GM18870 (cell line): ENCODE results near the gene NAPG.
A peak's percentile ranks its signal among the peaks of the same experiment; 100 is the strongest.
"Not testable (repeated sequence)": the region's sequence is repeated elsewhere in the genome, so short reads cannot be mapped to it uniquely, and the experiment has no call there.

Source experiments
- ATAC-seq: cut with Tn5 transposase; IDR thresholded peaks from one replicate; pipeline ENCODE4 v1.9.1; 2021; ENCODE audit warnings: moderate library complexity; ENCODE audit not compliant: unreplicated experiment

Gene NAPG

DNA sequence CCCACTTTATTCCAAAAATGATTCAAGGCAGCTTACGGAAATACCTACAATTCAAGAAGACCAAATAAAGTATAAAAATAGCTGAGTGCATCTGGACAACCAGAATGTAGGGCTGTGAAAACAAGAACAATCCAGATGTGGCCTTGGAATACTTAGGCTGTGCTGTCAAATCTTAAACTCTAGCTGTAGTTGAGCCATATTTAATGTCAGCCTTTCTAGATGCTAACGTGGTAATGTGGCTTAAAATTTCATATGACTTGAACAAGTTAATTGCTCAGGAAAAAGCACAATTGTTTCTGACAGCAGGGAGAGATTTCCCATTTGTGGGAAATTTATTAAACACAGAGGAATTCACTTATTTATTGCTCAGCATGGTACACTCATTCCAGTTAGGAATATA is 14.6 kb upstream of the NAPG start:
- no peak for ATAC-seq

DNA sequence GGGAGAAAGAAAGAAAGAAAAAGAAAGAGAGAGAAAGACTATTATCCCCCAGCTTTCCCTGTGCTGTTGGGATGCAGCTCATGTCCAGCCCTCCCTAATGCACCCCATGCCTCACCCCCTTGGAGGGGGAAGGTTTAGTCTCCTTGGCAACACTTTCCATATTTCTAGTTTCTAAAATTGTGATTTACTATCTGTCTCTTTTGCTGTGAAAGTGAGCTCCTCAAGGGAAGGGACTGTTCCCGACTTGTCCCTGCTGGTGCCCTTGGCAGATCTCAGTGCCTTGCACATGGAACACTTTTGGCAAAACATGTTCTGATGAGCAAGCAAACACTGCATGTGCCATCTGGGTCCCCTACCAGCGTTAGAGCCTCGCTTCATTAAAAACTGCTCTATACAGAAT is 11.7 kb upstream of the NAPG start:
- no peak for ATAC-seq

DNA sequence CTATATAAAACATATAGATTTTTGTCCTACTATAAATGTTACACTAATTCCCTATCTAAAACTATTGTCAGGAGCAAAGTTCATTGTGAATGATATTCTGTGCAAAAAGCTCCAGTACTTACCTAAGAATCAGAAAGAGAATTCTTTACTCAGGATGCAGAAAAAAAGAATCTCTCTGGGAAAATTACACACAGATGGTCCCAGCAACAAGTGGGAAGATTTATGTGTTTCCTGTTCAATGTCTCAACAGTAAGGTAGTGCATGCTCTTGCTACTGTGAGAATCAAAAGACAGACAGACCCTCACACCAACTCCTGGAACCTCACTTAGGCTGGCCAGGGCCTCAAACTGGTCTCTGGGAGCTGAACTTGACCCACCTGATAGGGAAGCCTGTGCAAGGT is 11.2 kb upstream of the NAPG start:
- no peak for ATAC-seq

- no peak for ATAC-seq
These were observed 10.4 kb upstream of the NAPG start for GRCh38 chr18:10515456-10515855.

- no peak for ATAC-seq
These were observed 9.7 kb upstream of the NAPG start for GRCh38 chr18:10516078-10516477.

DNA sequence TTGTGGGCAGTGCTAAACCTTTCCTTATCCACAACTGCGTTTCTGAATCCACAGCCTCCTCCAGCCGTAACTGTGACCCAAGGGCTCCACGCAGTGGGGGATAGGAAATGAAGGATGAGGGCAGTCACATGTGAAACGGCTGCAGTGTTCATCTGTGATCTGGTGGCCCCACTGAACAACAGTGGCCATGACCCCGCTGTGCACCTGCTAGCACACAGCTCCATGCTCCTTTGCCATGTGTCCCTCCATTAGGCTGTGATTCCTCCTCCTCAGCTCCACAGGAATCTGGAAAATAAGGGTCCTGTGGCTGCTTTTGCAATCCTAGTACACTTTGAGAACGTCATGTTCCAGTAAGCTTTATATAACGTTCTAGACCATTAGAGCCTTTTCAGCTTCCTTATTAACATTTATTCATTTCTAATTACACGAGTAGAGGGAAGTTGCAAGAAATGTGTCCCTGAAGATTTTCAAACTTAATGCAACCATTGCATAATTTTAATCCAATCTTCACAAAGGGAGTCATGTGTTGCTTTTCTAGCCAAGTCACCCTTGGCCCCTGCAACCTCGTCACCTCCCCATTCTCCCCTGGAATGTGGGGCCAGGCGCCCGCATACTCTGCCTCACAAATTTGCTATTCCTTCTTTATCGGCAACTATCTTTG is 7.1 kb upstream of the NAPG start:
- no peak for ATAC-seq

DNA sequence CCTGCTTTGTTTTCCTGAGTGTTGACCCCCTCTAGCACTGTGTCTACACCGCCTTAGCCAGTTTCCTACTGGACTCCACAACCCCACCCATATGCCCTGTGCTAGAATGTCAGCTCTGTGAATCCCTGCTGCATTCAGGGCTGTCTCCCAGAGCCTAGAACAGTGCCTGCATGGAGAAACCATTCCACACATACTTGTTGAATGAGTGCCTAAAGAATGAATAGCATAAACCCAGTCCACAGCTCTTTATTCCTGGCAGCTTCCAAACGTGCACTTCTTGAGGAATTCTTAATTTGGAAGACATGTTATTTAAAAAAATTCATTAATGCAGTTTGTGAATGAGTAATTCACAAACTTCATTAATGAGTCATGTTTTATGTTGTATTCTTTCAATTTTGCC is 6.5 kb upstream of the NAPG start:
- no peak for ATAC-seq

DNA sequence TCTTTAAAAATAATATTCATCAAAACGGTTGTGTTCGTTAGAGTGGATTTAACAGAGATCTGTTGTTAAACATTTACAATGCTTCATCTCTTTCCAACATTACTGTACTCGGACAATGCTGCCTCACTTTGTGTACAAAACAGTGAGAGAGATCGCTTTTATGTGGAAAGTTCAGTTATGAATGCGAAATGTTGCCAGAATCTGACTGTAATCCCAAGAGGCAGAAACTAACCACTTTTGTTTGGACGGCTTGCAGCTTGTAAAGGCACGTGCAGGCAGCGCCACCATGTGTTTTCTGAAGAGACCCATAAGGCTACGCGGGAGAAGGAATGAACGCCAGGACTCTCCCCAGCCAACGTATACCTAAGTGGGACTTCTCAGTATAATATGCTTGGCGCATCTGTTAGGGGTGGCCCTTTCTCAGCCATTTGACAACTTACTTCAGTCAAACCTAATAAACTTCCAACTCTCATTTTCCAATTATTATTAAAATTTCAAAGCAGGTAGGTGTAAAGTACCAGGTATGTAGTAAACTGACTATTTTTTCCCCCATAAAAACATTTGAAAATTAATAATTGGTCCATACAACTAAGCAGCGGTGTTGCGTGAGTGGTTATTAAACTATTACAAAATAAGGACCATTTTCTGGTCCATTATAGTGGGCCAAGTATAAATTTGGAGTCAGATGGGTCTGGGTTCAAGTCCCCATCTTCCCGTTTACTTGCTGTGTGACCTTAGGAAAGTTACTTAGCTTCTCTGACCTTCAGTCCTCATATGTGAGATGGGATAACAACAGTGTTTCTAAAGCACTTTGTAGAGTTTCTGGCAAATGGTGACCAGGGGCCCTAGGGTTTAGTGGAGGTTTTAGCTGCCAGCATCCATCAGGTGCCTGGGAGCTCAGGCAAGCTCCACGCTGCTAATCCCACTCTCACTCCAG is 5.6 kb upstream of the NAPG start:
- peak; percentile 62 for ATAC-seq

GRCh38 chr18:10521566-10521965 is 4.3 kb upstream of the NAPG start:
- ATAC-seq = no peak

DNA sequence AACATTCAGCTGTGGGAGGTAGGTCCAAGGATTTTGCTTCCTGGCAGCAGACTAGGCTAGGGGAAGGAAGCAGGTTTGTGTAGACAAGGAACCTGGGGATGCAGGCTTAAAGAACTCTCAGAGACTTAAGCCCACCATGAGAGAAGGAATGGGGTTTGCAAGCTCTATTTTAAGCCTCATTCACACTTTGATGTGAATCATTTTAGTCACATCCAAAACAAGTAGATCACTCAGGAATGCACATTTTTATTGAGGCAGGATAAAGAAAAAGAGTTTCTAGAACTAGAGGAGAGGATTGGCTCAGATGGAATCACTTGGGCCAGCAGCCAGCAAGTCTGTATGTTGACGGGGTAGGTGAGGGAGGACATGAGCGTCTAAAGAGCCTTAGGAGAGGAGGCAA is 3.3 kb upstream of the NAPG start:
- no peak for ATAC-seq

DNA sequence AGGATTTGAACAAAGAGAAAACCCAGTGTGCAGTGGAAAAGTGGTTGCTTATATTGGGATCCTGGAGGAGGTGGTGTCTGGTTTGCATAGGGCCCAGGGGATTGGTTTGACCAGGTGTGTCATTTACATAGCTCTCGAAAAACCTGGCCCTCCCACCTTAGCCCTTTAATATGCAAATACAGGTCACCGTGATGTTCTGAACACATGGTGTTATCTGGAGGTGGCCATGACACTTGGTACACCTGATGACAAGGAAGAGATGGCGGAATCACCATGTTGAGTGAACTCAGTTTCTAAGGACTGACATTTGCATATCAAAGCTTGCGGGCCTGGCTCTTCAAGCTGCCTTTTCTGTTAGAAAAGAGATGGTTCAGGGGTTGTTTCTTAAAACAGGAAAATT is 2.3 kb upstream of the NAPG start:
- ATAC-seq = no peak

GRCh38 chr18:10524507-10525370 is 1.1 kb upstream of the NAPG start:
- ATAC-seq = no peak

DNA sequence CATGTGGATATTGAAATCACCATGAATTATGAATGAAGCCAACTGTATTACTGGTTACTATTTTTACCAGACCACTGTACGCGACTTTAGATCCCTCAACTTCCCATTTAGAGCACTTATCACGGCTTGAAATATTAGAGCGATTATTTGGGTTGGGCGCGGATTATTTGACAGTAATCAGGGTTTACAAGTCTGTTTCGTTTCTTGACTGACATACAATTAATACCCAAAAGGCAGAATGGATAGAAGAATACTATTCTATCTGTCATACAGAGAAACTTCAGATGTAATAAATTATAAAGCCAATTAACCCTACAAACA is 496 bp upstream of the NAPG start:
- ATAC-seq = peak; percentile 5

DNA sequence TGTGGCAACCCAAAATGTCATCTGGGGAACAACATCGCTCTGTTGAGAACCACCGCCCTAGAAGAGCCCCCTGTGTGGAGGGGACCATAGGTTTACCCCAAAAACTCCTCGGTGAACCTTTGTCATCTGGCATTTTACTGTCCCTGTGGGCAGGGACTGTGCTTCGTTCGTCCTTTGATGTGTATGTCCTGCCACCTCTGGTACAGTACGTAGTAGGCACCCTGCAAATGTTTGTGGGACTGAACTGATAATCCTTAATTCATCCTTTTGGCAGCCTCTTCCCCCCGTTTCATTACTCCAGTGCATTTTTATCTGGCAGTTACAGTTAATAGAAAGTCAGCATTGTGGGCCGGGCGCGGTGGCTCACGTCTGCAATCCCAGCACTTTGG is 728 bp downstream of the NAPG start:
- peak; percentile 2 for ATAC-seq

DNA sequence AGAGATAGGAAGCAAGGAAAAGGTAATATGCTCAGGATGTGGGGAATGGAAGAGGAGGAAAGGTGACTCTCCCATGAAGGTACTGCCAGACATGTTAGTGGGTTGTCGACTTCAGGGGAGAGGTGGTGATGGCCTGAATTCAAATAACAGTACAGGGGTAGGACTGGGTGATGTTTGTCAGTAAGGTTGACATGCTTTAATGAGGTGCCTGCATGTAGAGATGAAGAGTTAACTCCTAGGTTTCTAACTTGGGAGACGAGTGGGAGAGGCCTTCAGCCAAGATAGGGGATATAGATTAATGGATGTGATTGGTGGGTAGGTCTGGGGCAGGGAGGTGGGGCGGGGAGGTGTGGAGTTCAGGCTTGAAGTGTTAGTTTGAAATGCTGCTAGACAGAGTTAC is 2.6 kb downstream of the NAPG start:
- no peak for ATAC-seq

GRCh38 chr18:10530002-10530401 is 4.2 kb downstream of the NAPG start:
- no peak for ATAC-seq

DNA sequence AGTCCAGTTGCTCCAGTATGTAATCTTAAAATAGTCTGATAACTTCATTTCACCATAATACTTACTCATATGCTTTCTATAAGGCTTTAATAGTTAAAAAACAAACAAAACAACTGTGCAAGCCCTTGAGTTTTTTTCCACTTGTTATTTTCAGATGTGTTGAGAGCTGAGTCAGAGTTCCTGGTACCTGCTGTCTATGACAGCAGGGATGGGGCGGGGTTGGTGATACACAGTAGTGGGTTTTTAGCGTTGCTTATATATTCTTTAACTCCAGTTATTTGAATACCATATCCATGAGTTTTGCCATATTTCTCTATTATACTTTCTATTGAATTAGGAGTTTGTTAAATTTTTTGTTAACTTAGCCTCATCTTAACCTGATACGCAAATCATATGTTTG is 5.0 kb downstream of the NAPG start:
- ATAC-seq = no peak

DNA sequence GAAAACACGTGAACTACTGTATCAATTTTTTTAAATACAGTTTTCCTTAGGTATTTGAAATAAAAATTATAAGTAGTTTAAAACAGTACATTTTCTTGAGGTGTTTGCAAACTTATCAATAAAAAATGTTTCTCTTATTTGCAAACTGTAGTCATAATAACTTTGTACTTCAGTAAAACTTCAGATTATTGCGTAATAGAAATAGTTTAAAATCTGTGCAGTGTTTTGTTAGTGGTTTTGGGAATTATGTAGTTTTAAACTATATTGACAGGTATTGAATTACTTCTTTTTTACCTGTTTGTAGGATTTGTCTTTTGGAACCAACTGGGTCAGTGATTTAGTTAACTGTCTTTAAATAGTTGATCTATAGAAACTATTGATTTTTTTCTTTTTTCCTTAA is 7.3 kb downstream of the NAPG start:
- no peak for ATAC-seq

- ATAC-seq = no peak
These were observed 10.5 kb downstream of the NAPG start for GRCh38 chr18:10536280-10536679.

DNA sequence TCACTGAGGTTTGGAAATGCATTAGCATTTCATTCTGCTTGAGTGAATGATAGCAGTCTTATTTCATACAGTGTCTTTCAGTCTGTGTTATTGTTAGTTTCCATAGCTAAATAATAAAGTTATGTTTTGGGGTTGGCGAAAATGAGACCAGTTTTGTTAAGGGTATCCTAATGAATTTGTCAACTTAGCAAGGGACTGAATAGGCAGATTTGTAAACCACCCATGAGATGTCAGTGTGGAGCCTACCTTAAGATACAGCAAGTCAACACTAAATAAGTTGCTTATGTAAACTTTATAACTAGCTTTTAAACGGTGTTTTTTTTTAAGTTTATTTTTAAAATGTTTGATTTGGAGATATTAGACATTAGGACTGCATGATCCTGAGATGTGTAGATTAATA is 11.9 kb downstream of the NAPG start:
- no peak for ATAC-seq

DNA sequence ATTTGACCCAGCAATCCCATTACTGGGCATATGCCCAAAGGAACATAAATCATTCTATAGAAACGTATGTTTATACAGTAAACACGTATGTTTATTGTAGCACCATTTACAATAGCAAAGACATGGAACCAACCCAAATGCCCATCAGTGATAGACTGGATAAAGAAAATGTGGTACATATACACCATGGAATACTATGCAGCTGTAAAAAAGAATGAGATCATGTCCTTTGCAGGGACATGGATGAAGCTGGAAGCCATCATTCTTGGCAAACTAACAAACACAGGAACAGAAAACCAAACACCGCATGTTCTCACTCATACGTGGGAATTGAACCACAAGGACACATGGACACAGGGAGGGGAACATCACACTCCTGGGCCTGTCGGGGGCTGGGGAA is 13.3 kb downstream of the NAPG start:
- not testable (repeated sequence) for ATAC-seq

DNA sequence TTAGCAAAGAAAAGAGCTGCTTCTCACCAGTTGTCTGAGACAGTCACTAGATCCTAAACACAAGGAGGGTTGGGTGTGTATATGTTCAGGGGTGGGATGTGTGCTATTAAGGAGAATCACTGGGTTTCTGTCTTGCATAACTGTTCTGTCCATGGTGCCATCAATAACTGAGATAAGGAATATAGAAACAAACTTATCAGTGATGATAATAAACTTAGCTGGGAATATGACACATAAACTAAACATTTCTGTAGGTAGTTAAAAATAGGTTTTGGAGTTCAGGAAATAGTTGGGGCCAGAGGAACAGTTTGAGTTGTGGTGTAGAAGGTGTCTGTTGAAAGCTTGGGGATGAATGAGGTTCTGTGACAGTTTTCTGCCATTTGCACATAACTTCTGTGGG is 17.4 kb downstream of the NAPG start:
- ATAC-seq = no peak
